Measurements from ENCODE around the gene CUTC. TPM values are rescaled to one million over a fixed set of nuclear protein-coding genes. Genes with fewer than 3 reads are reported as not detected.

The CUTC gene, protein sequence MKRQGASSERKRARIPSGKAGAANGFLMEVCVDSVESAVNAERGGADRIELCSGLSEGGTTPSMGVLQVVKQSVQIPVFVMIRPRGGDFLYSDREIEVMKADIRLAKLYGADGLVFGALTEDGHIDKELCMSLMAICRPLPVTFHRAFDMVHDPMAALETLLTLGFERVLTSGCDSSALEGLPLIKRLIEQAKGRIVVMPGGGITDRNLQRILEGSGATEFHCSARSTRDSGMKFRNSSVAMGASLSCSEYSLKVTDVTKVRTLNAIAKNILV
- total RNA-seq: 27.1 and 27.7 TPM in 2 replicates

DNA sequence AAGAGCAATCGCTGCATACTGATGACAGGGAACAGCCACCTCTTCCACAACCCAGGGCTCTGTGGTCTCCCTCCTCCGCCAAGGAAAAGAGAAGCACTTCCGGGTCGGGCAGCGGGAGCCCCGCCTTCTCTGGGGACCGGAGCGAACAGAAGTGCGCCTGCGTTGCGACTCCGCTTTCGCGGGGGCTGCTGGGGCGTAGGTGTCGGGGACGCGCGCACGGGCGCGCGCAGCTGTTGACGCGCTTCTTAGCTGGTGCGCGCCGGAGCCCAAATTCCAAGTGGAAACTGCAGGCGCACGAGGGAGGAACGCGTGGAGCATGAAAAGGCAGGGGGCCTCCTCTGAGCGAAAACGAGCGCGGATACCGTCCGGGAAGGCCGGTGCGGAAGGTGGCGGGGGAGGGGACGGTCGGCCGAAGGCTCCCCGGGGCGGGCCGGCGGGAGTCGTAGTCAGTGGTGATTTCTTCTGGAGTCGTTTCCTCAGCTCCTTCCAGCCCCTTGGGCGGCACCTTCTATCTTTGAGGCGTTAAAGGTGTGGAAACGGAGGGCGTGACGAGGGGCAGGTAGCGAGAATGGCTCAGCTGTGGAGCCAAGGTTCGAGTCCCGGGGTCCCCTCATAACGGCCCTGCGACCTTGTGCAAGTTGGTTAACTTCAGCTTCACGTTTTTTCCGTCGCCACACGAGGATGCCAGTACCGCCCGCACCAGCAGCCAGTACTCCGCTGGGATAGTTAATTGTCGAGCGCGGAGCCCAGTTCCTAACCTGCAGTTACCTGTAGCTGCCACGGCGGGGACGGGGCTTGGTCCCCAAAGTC, at the start of gene CUTC, which contains the start of gene COX15:
Gene CUTC (plus strand): TSS at position 202 of the 810 bp plus-strand sequence. CDS start 115 bp downstream, at position 317.
Gene COX15 (minus strand): TSS at position 95 of the 810 bp plus-strand sequence. CDS start 78 bp downstream, at position 17.

GRCh38 chr10:99782447-99783286, 50.6 kb downstream of the CUTC start, which contains the start of gene ABCC2:
Gene ABCC2 (plus strand): TSS chr10:99782640. CDS start chr10:99782845, 205 bp downstream.

Other genes with a start within 250 kb of the CUTC start
- 2.4 TPM in 1 of 2 replicates, not detected in the other for gene NKX2-3, start 199.3 kb upstream of the CUTC start, total RNA-seq
- gene SLC25A28, start 111.8 kb upstream of the CUTC start, total RNA-seq: 9.0 and 13.1 TPM in 2 replicates
- gene ENTPD7, start 72.7 kb upstream of the CUTC start, total RNA-seq: 27.9 and 28.6 TPM in 2 replicates
- gene COX15, start 107 bp upstream of the CUTC start, total RNA-seq: 46.3 and 56.2 TPM in 2 replicates
- 1.1 and 1.4 TPM in 2 replicates for gene ABCC2, start 50.4 kb downstream of the CUTC start, total RNA-seq